SK-N-SH (cell line): ENCODE results near the gene RABL6. TPM values are rescaled to one million over a fixed set of nuclear protein-coding genes. Genes with fewer than 3 reads are reported as not detected.

Experiments used
- CTCF ChIA-PET: fragments of 300-600, 350-600 bp; formaldehyde crosslinking; extraction: SDS; loops from one replicate; lab custom pipeline; 2021; lab: Yijun Ruan, JAX
- POLR2A ChIA-PET: fragments of 350-600 bp; sonication (Branson Sonifier 250); formaldehyde crosslinking; extraction: SDS; loops from one replicate; lab custom pipeline; 2020; ENCODE audit warnings: antibody characterized with exemption, inconsistent platforms; lab: Yijun Ruan, JAX
- DNase-seq: peaks from one replicate; pipeline ENCODE4 v3.0.0; 2012
- H2AFZ ChIP-seq: fragments of 200-600 bp; sonication (generic); 2 replicates; pipeline ENCODE4 v1.8.1; 2016; ENCODE audit warnings: antibody characterized with exemption, mild to moderate bottlenecking, low read depth
- H3F3A ChIP-seq: fragments of 200-600 bp; sonication (generic); replicated peaks from 2 replicates; pipeline ENCODE3; 2016; ENCODE audit warnings: antibody characterized with exemption, mild to moderate bottlenecking; ENCODE audit not compliant: insufficient read depth
- H3K27ac ChIP-seq, 2 experiments: fragments of 200-500 bp in 1 of 2; fragments of 200-600 bp in 1 of 2; sonication (Bioruptor generic) in 1 of 2; sonication (generic), shearing (Covaris generic) in 1 of 2; 2 replicates each; pipeline versions ENCODE4 v1.5.1 to v1.6.1; 2014 to 2016; ENCODE audit warnings: low read depth in 2 of 2, inconsistent platforms in 1 of 2, low read length in 1 of 2, mild to moderate bottlenecking in 1 of 2, mixed read lengths in 1 of 2
- H3K27me3 ChIP-seq: fragments of 200-600 bp; sonication (generic), shearing (Covaris generic); 2 replicates; pipeline ENCODE4 v1.6.1; 2016; ENCODE audit warnings: mixed run types; ENCODE audit not compliant: insufficient read depth
- H3K36me3 ChIP-seq, 2 experiments: fragments of 200-500 bp in 1 of 2; fragments of 200-600 bp in 1 of 2; sonication (Bioruptor generic) in 1 of 2; sonication (generic) in 1 of 2; replicated peaks in 1 of 2; 2 replicates each; pipeline versions ENCODE3 to v1.5.1; 2014 to 2016; ENCODE audit warnings: low read length in 1 of 2, mild to moderate bottlenecking in 1 of 2; ENCODE audit not compliant: insufficient read depth in 2 of 2, control insufficient read depth in 1 of 2
- H3K4me1 ChIP-seq, 2 experiments: fragments of 200-500 bp in 1 of 2; fragments of 200-600 bp in 1 of 2; sonication (Bioruptor generic) in 1 of 2; sonication (generic), shearing (Covaris generic) in 1 of 2; 2 replicates each; pipeline versions ENCODE4 v1.5.1 to v1.6.1; 2014 to 2016; ENCODE audit warnings: low read depth in 1 of 2, low read length in 1 of 2, mixed run types in 1 of 2; ENCODE audit not compliant: insufficient read depth in 2 of 2, control insufficient read depth in 1 of 2
- H3K4me2 ChIP-seq: fragments of 200-600 bp; sonication (generic), shearing (Covaris generic); 2 replicates; pipeline ENCODE4 v1.6.1; 2017; ENCODE audit warnings: mixed run types
- H3K4me3 ChIP-seq, 2 experiments: fragments of 200-500 bp in 1 of 2; fragments of 200-600 bp in 1 of 2; sonication (Bioruptor generic) in 1 of 2; sonication (generic), shearing (Covaris generic) in 1 of 2; 2 replicates each; pipeline versions ENCODE4 v1.5.1 to v1.8.1; 2014 to 2016; ENCODE audit warnings: low read depth in 2 of 2, inconsistent platforms in 1 of 2, low read length in 1 of 2, mild to moderate bottlenecking in 1 of 2, mixed read lengths in 1 of 2, moderate library complexity in 1 of 2
- H3K79me2 ChIP-seq: fragments of 200-600 bp; sonication (generic); 2 replicates; pipeline ENCODE4 v1.8.1; 2017; ENCODE audit warnings: mild to moderate bottlenecking; ENCODE audit not compliant: insufficient read depth
- H3K9ac ChIP-seq: fragments of 200-600 bp; sonication (generic); 2 replicates; pipeline ENCODE4 v1.6.1; 2017; ENCODE audit warnings: mixed run types
- H3K9me2 ChIP-seq: fragments of 200-600 bp; sonication (generic); 2 replicates; pipeline ENCODE4 v1.6.1; 2017; ENCODE audit warnings: mixed run types
- H3K9me3 ChIP-seq: fragments of 200-600 bp; sonication (generic); 2 replicates; pipeline ENCODE4 v1.6.1; 2017; ENCODE audit warnings: mixed run types, mild to moderate bottlenecking, moderate library complexity
- H4K20me1 ChIP-seq: fragments of 200-600 bp; sonication (generic); 2 replicates; pipeline ENCODE4 v1.6.1; 2017; ENCODE audit warnings: mild to moderate bottlenecking, mixed run types; ENCODE audit not compliant: insufficient read depth
- ELF1 ChIP-seq: IDR thresholded peaks from 2 replicates; pipeline ENCODE4 v1.4.0; 2012
- EP300 ChIP-seq, 2 experiments: IDR thresholded peaks; 2 replicates each; pipeline versions ENCODE4 v1.4.0 to v1.6.1; 2012; ENCODE audit warnings: borderline replicate concordance in 1 of 2, low read depth in 1 of 2, low read length in 1 of 2
- FOSL2 ChIP-seq: IDR thresholded peaks from 2 replicates; pipeline ENCODE4 v1.4.0; 2012; ENCODE audit warnings: low read depth, mild to moderate bottlenecking, moderate library complexity, borderline replicate concordance
- GABPA ChIP-seq: IDR thresholded peaks from 2 replicates; pipeline ENCODE4 v1.4.0; 2012; ENCODE audit warnings: low read depth, mild to moderate bottlenecking
- JUND ChIP-seq: IDR thresholded peaks from 2 replicates; pipeline ENCODE4 v1.4.0; 2012
- MEF2A ChIP-seq: IDR thresholded peaks from 2 replicates; pipeline ENCODE4 v1.4.0; 2012; ENCODE audit warnings: low read depth, borderline replicate concordance
- MXI1 ChIP-seq: IDR thresholded peaks from 2 replicates; pipeline ENCODE4 v1.6.1; 2012; ENCODE audit warnings: mild to moderate bottlenecking, low read depth, low read length, improper control_type of control experiment
- NFIC ChIP-seq: IDR thresholded peaks from 2 replicates; pipeline ENCODE4 v1.4.0; 2012; ENCODE audit warnings: borderline replicate concordance
- NRF1 ChIP-seq: IDR thresholded peaks from 2 replicates; pipeline ENCODE4 v1.6.1; 2012; ENCODE audit warnings: low read depth, mild to moderate bottlenecking, low read length
- RCOR1 ChIP-seq: fragments of 150-350 bp; IDR thresholded peaks from 2 replicates; pipeline ENCODE4 v1.6.1; 2017; ENCODE audit warnings: antibody characterized with exemption, low read length
- SMC3 ChIP-seq: IDR thresholded peaks from 2 replicates; pipeline ENCODE4 v1.6.1; 2012; ENCODE audit warnings: low read depth, low read length, improper control_type of control experiment
- TCF12 ChIP-seq: IDR thresholded peaks from 2 replicates; pipeline ENCODE4 v1.4.0; 2012
- TEAD4 ChIP-seq: IDR thresholded peaks from 2 replicates; pipeline ENCODE4 v1.4.0; 2012; ENCODE audit warnings: mild to moderate bottlenecking, borderline replicate concordance; ENCODE audit not compliant: insufficient read depth
- YY1 ChIP-seq: IDR thresholded peaks from 2 replicates; pipeline ENCODE4 v1.4.0; 2012; ENCODE audit warnings: low read depth, mild to moderate bottlenecking
- whole genome bisulfite sequencing: methylation state at CpG from one replicate; pipeline ENCODE4 v1.1.6; 2017; ENCODE audit warnings: low lambda C conversion rate; 5-methylcytosine and 5-hydroxymethylcytosine counted together
- polyA plus RNA-seq, 3 experiments: library from polyadenylated mRNA; depleted of rRNA; stranded (reverse); fragments of >200 nt; gene quantifications; 2 replicates each; pipeline ENCODE4 v1.2.3, GENCODE V29; 2012
- TF ChIP-seq, protein P1 (sequence below): fragments of 150-350 bp; IDR thresholded peaks from 2 replicates; pipeline ENCODE4 v1.6.1; 2017; ENCODE audit warnings: antibody characterized with exemption, low read length, low read depth, borderline replicate concordance
- TF ChIP-seq, protein P2 (sequence below): IDR thresholded peaks from 2 replicates; pipeline ENCODE4 v1.6.1; 2012; ENCODE audit warnings: mild to moderate bottlenecking, low read depth, low read length, moderate library complexity

Gene RABL6
- polyA plus RNA-seq, 1 of the 3 experiments (the other 2 are of a cell fraction): 43.6 TPM

DNA sequence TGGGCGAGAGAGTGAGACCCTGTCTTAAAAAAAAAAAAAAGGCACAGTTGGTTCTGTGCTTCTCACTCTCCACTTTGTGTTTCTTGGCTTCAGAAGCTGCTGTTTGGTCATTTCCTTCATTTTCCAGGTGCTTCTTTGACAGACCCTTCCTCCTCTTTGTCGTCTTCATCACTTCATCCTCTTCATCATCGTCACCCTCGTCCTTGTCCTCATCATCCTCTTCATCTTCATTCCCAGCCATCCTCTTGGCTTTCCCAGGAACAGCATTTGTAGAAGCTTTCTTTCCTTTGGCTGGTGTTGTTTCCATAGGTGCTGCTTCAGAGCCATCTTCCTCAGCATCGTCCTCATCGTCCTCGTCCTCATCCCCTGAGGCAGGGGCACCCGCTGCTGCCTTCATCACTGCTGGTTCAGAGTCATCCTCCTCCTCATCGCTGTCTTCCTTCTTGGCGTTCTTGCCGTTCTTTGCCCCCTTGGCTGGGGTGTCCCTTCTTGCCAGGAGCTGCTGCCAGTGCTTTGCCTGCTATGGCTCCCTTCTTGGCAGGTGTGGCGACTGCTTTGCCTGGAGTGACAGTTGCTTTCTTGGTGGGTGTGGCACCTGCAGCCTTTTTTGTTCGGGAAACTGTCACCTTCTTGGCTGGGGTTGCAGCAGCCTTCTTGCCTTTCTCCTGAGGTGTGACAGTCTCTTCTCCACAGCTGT, 7.1 kb downstream of the RABL6 start:
- no peak overlapping the region for H3K9ac ChIP-seq
- H2AFZ ChIP-seq: no peak overlapping the region
- H3K36me3 ChIP-seq: peaks cover 20 to 21% of the 10 kb centered on the region in 2 experiments
- peaks cover 99% of the 10 kb centered on the region for H3K79me2 ChIP-seq
- peaks cover 3 to 12% of the 10 kb centered on the region in 2 experiments; a peak in 3 of 4 replicates for H3K4me1 ChIP-seq
- no peak overlapping the region for H3K4me2 ChIP-seq
- H3K4me3 ChIP-seq: no peak overlapping the region
- H3K9me2 ChIP-seq: no peaks in the 10 kb centered on the region
- CTCF ChIA-PET: interaction anchor here (0.9 to 3.9 kb wide), 6 partner anchors 10 to 115 kb away, joined by 3 to 24 read pairs (median 3); partner anchors contain the start of genes AJM1 and TMEM141
- no peak for DNase-seq
- TF ChIP-seq, protein P1, sequence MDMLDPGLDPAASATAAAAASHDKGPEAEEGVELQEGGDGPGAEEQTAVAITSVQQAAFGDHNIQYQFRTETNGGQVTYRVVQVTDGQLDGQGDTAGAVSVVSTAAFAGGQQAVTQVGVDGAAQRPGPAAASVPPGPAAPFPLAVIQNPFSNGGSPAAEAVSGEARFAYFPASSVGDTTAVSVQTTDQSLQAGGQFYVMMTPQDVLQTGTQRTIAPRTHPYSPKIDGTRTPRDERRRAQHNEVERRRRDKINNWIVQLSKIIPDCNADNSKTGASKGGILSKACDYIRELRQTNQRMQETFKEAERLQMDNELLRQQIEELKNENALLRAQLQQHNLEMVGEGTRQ: no peak
- no peak for TF ChIP-seq NRF1
- no peak for TF ChIP-seq NFIC
- TF ChIP-seq JUND: no peak
- TF ChIP-seq TEAD4: no peak
- no peak for TF ChIP-seq YY1
- no peak for TF ChIP-seq MEF2A
- TF ChIP-seq MXI1: no peak
- no peak for TF ChIP-seq EP300 (IDR thresholded peaks at IDR 0.05; ENCODE audit: borderline replicate concordance in 1 of 2, low read depth in 1 of 2, low read length in 1 of 2)
- no peak for TF ChIP-seq SMC3
- no peak for TF ChIP-seq ELF1
- TF ChIP-seq TCF12: no peak
- no peak for TF ChIP-seq RCOR1
- TF ChIP-seq, protein P2, sequence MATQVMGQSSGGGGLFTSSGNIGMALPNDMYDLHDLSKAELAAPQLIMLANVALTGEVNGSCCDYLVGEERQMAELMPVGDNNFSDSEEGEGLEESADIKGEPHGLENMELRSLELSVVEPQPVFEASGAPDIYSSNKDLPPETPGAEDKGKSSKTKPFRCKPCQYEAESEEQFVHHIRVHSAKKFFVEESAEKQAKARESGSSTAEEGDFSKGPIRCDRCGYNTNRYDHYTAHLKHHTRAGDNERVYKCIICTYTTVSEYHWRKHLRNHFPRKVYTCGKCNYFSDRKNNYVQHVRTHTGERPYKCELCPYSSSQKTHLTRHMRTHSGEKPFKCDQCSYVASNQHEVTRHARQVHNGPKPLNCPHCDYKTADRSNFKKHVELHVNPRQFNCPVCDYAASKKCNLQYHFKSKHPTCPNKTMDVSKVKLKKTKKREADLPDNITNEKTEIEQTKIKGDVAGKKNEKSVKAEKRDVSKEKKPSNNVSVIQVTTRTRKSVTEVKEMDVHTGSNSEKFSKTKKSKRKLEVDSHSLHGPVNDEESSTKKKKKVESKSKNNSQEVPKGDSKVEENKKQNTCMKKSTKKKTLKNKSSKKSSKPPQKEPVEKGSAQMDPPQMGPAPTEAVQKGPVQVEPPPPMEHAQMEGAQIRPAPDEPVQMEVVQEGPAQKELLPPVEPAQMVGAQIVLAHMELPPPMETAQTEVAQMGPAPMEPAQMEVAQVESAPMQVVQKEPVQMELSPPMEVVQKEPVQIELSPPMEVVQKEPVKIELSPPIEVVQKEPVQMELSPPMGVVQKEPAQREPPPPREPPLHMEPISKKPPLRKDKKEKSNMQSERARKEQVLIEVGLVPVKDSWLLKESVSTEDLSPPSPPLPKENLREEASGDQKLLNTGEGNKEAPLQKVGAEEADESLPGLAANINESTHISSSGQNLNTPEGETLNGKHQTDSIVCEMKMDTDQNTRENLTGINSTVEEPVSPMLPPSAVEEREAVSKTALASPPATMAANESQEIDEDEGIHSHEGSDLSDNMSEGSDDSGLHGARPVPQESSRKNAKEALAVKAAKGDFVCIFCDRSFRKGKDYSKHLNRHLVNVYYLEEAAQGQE: no peak
- TF ChIP-seq GABPA: no peak
- no peak for TF ChIP-seq FOSL2
- H4K20me1 ChIP-seq: peaks cover 31% of the 10 kb centered on the region
- peaks cover 6% of the 10 kb centered on the region for H3F3A ChIP-seq
- no peak overlapping the region for H3K27ac ChIP-seq
- POLR2A ChIA-PET: no interaction called here
- WGBS: 92% methylated on average over 13 of the region's 13 CpGs
- no peaks in the 10 kb centered on the region for H3K9me3 ChIP-seq
- H3K27me3 ChIP-seq: no peaks in the 10 kb centered on the region
